HEK293 (cell line): ENCODE data around the gene PRIMPOL.

Experiments
- CTCF ChIA-PET: fragments of 350-600 bp; formaldehyde crosslinking; extraction: SDS; loops from one replicate; lab custom pipeline; 2021; ENCODE audit warnings: antibody characterized with exemption; lab: Yijun Ruan, JAX
- POLR2A ChIA-PET: fragments of 300-600 bp; formaldehyde crosslinking; extraction: SDS; loops from one replicate; lab custom pipeline; 2020; ENCODE audit warnings: antibody characterized with exemption, inconsistent platforms; lab: Yijun Ruan, JAX
- H3K27ac ChIP-seq: fragments of 200-500 bp; sonication (Bioruptor generic); 2 replicates; pipeline ENCODE4 v1.5.1; 2014; ENCODE audit warnings: low read depth, low read length, control low read depth, inconsistent platforms; ENCODE audit errors: extremely low read depth
- H3K36me3 ChIP-seq, 2 experiments: fragments of 200-500 bp in 1 of 2; sonication (Bioruptor generic) in 1 of 2; 1 replicate in 1 of 2; 2 replicates in 1 of 2; pipeline ENCODE4 v1.5.1; 2014 to 2017; ENCODE audit warnings: inconsistent platforms in 2 of 2, low read length in 2 of 2; ENCODE audit not compliant: control insufficient read depth in 2 of 2, insufficient read depth in 1 of 2
- H3K4me1 ChIP-seq: fragments of 200-500 bp; sonication (Bioruptor generic); 2 replicates; pipeline ENCODE4 v1.5.1; 2014; ENCODE audit warnings: mild to moderate bottlenecking, low read length, inconsistent platforms; ENCODE audit not compliant: control insufficient read depth, insufficient read depth
- H3K4me3 ChIP-seq: 2 replicates; pipeline ENCODE4 v1.5.1; 2011; ENCODE audit warnings: low read depth, mild to moderate bottlenecking, control low read depth, low read length, moderate library complexity
- H3K9me3 ChIP-seq: fragments of 200-500 bp; sonication (Bioruptor generic); 2 replicates; pipeline ENCODE4 v1.5.1; 2014; ENCODE audit warnings: low read depth, low read length, inconsistent platforms; ENCODE audit not compliant: control insufficient read depth, insufficient read depth
- BCL11B ChIP-seq: fragments of 450-650 bp; formaldehyde crosslinking; IDR thresholded peaks from 2 replicates; pipeline ENCODE4 v1.5.1; 2016; ENCODE audit warnings: low read depth, missing biosample characterization, missing genetic modification characterization
- CTCF ChIP-seq: fragments of 450-650 bp; formaldehyde crosslinking; IDR thresholded peaks from 2 replicates; pipeline ENCODE4 v1.5.1; 2016; ENCODE audit warnings: missing biosample characterization, missing genetic modification characterization
- GFI1B ChIP-seq: fragments of 450-650 bp; formaldehyde crosslinking; IDR thresholded peaks from 2 replicates; pipeline ENCODE4 v1.5.1; 2016; ENCODE audit warnings: missing biosample characterization, missing genetic modification characterization
- KLF10 ChIP-seq: fragments of 450-650 bp; IDR thresholded peaks from 2 replicates; pipeline ENCODE4 v1.5.1; 2018; ENCODE audit warnings: missing biosample characterization, mild to moderate bottlenecking, missing genetic modification characterization
- KLF17 ChIP-seq: fragments of 450-650 bp; formaldehyde crosslinking; IDR thresholded peaks from 2 replicates; pipeline ENCODE4 v1.5.1; 2016; ENCODE audit warnings: missing biosample characterization, missing genetic modification characterization
- PRDM1 ChIP-seq: fragments of 450-650 bp; formaldehyde crosslinking; IDR thresholded peaks from 2 replicates; pipeline ENCODE4; 2016; ENCODE audit warnings: missing biosample characterization, missing genetic modification characterization
- REPIN1 ChIP-seq: fragments of 450-650 bp; formaldehyde crosslinking; IDR thresholded peaks from 2 replicates; pipeline ENCODE4 v1.5.1; 2017; ENCODE audit warnings: missing biosample characterization, missing genetic modification characterization, low read depth
- TRIM28 ChIP-seq: IDR thresholded peaks from 2 replicates; pipeline ENCODE4 v1.6.1; 2011; ENCODE audit warnings: low read length, control low read depth, borderline replicate concordance
- ZBTB17 ChIP-seq: fragments of 450-650 bp; formaldehyde crosslinking; IDR thresholded peaks from 2 replicates; pipeline ENCODE4 v1.5.1; 2016; ENCODE audit warnings: missing biosample characterization, missing genetic modification characterization
- ZBTB48 ChIP-seq: fragments of 450-650 bp; formaldehyde crosslinking; IDR thresholded peaks from 2 replicates; pipeline ENCODE4 v1.5.1; 2016; ENCODE audit warnings: missing biosample characterization, missing genetic modification characterization
- ZIC2 ChIP-seq: fragments of 450-650 bp; formaldehyde crosslinking; IDR thresholded peaks from 2 replicates; pipeline ENCODE4 v1.5.1; 2016; ENCODE audit warnings: missing biosample characterization, missing genetic modification characterization
- ZNF16 ChIP-seq: fragments of 450-650 bp; formaldehyde crosslinking; IDR thresholded peaks from 2 replicates; pipeline ENCODE4 v1.5.1; 2016; ENCODE audit warnings: low read depth, missing biosample characterization, missing genetic modification characterization
- ZNF2 ChIP-seq: fragments of 450-650 bp; formaldehyde crosslinking; IDR thresholded peaks from 2 replicates; pipeline ENCODE4 v1.5.1; 2016; ENCODE audit warnings: missing biosample characterization, missing genetic modification characterization
- ZNF202 ChIP-seq: fragments of 450-650 bp; formaldehyde crosslinking; IDR thresholded peaks from 2 replicates; pipeline ENCODE4 v1.5.1; 2016; ENCODE audit warnings: missing biosample characterization, missing genetic modification characterization, borderline replicate concordance
- ZNF211 ChIP-seq: fragments of 450-650 bp; formaldehyde crosslinking; IDR thresholded peaks from 2 replicates; pipeline ENCODE4 v1.5.1; 2016; ENCODE audit warnings: low read depth, missing biosample characterization, missing genetic modification characterization
- ZNF324 ChIP-seq: fragments of 450-650 bp; formaldehyde crosslinking; IDR thresholded peaks from 2 replicates; pipeline ENCODE4 v1.5.1; 2016; ENCODE audit warnings: missing biosample characterization, missing genetic modification characterization
- ZNF341 ChIP-seq: fragments of 450-650 bp; formaldehyde crosslinking; IDR thresholded peaks from 2 replicates; pipeline ENCODE4; 2016; ENCODE audit warnings: low read depth, missing biosample characterization, missing genetic modification characterization
- ZNF426 ChIP-seq: fragments of 450-650 bp; formaldehyde crosslinking; IDR thresholded peaks from 2 replicates; pipeline ENCODE4 v1.5.1; 2017; ENCODE audit warnings: missing biosample characterization, missing genetic modification characterization, mild to moderate bottlenecking, inconsistent platforms, moderate library complexity
- ZNF433 ChIP-seq: fragments of 450-650 bp; formaldehyde crosslinking; IDR thresholded peaks from 2 replicates; pipeline ENCODE4 v1.5.1; 2016; ENCODE audit warnings: missing biosample characterization, missing genetic modification characterization, low read depth
- ZNF449 ChIP-seq: fragments of 450-650 bp; formaldehyde crosslinking; IDR thresholded peaks from 2 replicates; pipeline ENCODE4 v1.5.1; 2017; ENCODE audit warnings: missing biosample characterization, mild to moderate bottlenecking, missing genetic modification characterization, moderate library complexity
- ZNF521 ChIP-seq: fragments of 450-650 bp; formaldehyde crosslinking; IDR thresholded peaks from 2 replicates; pipeline ENCODE4 v1.5.1; 2017; ENCODE audit warnings: missing biosample characterization, mild to moderate bottlenecking, missing genetic modification characterization
- ZNF529 ChIP-seq: fragments of 450-650 bp; formaldehyde crosslinking; IDR thresholded peaks from 2 replicates; pipeline ENCODE4 v1.5.1; 2017; ENCODE audit warnings: missing genetic modification characterization, missing biosample characterization; ENCODE audit not compliant: insufficient replicate concordance
- ZNF549 ChIP-seq: fragments of 450-650 bp; IDR thresholded peaks from 2 replicates; pipeline ENCODE4 v1.5.1; 2018; ENCODE audit warnings: missing biosample characterization, missing genetic modification characterization, mild to moderate bottlenecking, inconsistent platforms, moderate library complexity
- ZNF792 ChIP-seq: fragments of 450-650 bp; formaldehyde crosslinking; IDR thresholded peaks from 2 replicates; pipeline ENCODE4 v1.5.1; 2016; ENCODE audit warnings: missing biosample characterization, missing genetic modification characterization
- ZNF830 ChIP-seq: fragments of 450-650 bp; IDR thresholded peaks from 2 replicates; pipeline ENCODE4 v1.5.0; 2018; ENCODE audit warnings: missing biosample characterization, missing genetic modification characterization, low read depth, mild to moderate bottlenecking, moderate library complexity
- ZNF843 ChIP-seq: fragments of 450-650 bp; formaldehyde crosslinking; IDR thresholded peaks from 2 replicates; pipeline ENCODE4 v1.5.1; 2016; ENCODE audit warnings: missing biosample characterization, missing genetic modification characterization
- TF ChIP-seq, protein P1 (sequence below): fragments of 450-650 bp; formaldehyde crosslinking; IDR thresholded peaks from 2 replicates; pipeline ENCODE4 v1.5.1; 2017; ENCODE audit warnings: missing biosample characterization, missing genetic modification characterization

Gene PRIMPOL

GRCh38 chr4:184636897-184637296 lies 12.6 kb upstream of the PRIMPOL start (continued):
- TF ChIP-seq ZNF830: no peak
- no peak for TF ChIP-seq ZNF843 (tag by site-specific recombination)
- TF ChIP-seq ZNF211 (tag by site-specific recombination): no peak
- no peak for TF ChIP-seq ZNF202 (tag by site-specific recombination)
- TF ChIP-seq ZNF426 (tag by site-specific recombination): no peak
- TF ChIP-seq ZNF433 (tag by site-specific recombination): no peak
- no peak for TF ChIP-seq REPIN1 (tag by site-specific recombination)
- TF ChIP-seq, all 188 proteins: peak for 0

- no peak overlapping the region for H3K4me3 ChIP-seq
- ChIA-PET CTCF (no interaction called here), POLR2A (no interaction called here)
- no peak for TF ChIP-seq KLF17 (tag by site-specific recombination)
- no peak for TF ChIP-seq ZNF521 (tag by site-specific recombination)
- H3K9me3 ChIP-seq: no peaks in the 10 kb centered on the region
- H3K36me3 ChIP-seq: peaks cover 9 to 38% of the 10 kb centered on the region in 2 experiments; a peak in 2 of 3 replicates
- H3K4me1 ChIP-seq: peaks cover 8% of the 10 kb centered on the region
- no peak overlapping the region for H3K27ac ChIP-seq
Measured at GRCh38 chr4:184641022-184641421, 8.5 kb upstream of the PRIMPOL start.

GRCh38 chr4:184641451-184641850 lies 8.1 kb upstream of the PRIMPOL start:
- Histone ChIP-seq H3K36me3 (peaks cover 9 to 34% of the 10 kb centered on the region in 2 experiments; a peak in 2 of 3 replicates), H3K27ac (no peak overlapping the region), H3K4me1 (peaks cover 12% of the 10 kb centered on the region), H3K4me3 (no peak overlapping the region), H3K9me3 (no peaks in the 10 kb centered on the region)
- ChIA-PET CTCF (no interaction called here), POLR2A (no interaction called here)
- TF ChIP-seq ZNF549 (tag by site-specific recombination) (no peak), PRDM1 (tag by site-specific recombination) (no peak), ZNF792 (tag by site-specific recombination) (no peak), ZNF843 (tag by site-specific recombination) (no peak), ZNF2 (no peak), ZNF449 (no peak), CTCF (tag by site-specific recombination) (no peak), ZNF16 (tag by site-specific recombination) (no peak), BCL11B (tag by site-specific recombination) (no peak), TRIM28 (no peak), ZIC2 (no peak), ZBTB17 (tag by site-specific recombination) (no peak), KLF10 (no peak), ZNF341 (tag by site-specific recombination) (no peak), ZBTB48 (tag by site-specific recombination) (no peak), ZNF324 (tag by site-specific recombination) (no peak), ZNF529 (tag by site-specific recombination) (no peak), GFI1B (tag by site-specific recombination) (no peak)
- TF ChIP-seq, protein P1, sequence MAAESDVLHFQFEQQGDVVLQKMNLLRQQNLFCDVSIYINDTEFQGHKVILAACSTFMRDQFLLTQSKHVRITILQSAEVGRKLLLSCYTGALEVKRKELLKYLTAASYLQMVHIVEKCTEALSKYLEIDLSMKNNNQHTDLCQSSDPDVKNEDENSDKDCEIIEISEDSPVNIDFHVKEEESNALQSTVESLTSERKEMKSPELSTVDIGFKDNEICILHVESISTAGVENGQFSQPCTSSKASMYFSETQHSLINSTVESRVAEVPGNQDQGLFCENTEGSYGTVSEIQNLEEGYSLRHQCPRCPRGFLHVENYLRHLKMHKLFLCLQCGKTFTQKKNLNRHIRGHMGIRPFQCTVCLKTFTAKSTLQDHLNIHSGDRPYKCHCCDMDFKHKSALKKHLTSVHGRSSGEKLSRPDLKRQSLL (tag by site-specific recombination): no peak
